Measurements from ENCODE around the gene NFATC3. TPM values are rescaled to one million over a fixed set of nuclear protein-coding genes. Genes with fewer than 3 reads are reported as not detected.

Gene NFATC3
- total RNA-seq, 1 experiment from 2014 or later = 33.0 TPM

DNA sequence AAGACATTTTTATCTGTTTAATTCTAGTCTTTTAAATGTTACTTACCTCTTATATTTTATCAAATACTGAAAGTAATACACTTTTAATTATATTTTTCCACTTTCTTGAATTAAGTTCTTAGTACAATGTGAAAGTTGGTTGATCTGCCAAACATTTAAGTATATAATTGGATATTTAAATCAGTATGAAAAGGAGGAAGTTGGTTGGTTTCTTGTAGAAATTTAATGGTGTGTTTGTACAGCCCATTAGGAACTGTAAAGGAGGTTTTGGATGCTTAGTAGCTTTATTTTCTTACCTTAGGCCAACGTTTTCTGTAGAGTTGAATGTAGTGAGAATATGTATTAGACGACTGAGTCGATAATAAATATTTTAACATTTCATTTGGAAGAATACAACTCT is 5.4 kb downstream of the NFATC3 start:
- Histone ChIP-seq H3K4ac (ENCODE audit: low read depth, low read length) (no peak overlapping the region), H3K4me2 (ENCODE audit: insufficient read depth, insufficient read length, low read length) (no peak overlapping the region), H3K23me2 (ENCODE audit: insufficient read length, low read depth, low read length, poor library complexity, severe bottlenecking) (peaks cover 4% of the 10 kb centered on the region), H4K8ac (replicated peaks; ENCODE audit: insufficient read length, low read depth, low read length) (no peak overlapping the region), H3K56ac (ENCODE audit: insufficient read length, low read depth, low read length) (no peak overlapping the region), H4K91ac (ENCODE audit: insufficient read length, low read depth, low read length) (no peak overlapping the region), H2AFZ (ENCODE audit: low read length) (no peak overlapping the region), H3K9me3 (ENCODE audit: control insufficient read depth, low read depth, low read length) (no peaks in the 10 kb centered on the region), H2AK5ac (ENCODE audit: insufficient read length, low read length) (no peak overlapping the region), H3K14ac (ENCODE audit: insufficient read depth, low read length) (no peak overlapping the region), H4K20me1 (ENCODE audit: control insufficient read depth, insufficient read depth, insufficient read length) (no peaks in the 10 kb centered on the region), H3K79me1 (ENCODE audit: insufficient read depth, low read depth, low read length, poor library complexity, severe bottlenecking) (peaks cover 4% of the 10 kb centered on the region), H2BK12ac (ENCODE audit: insufficient read length, low read depth, low read length) (no peak overlapping the region), H2BK15ac (ENCODE audit: low read depth, low read length) (no peak overlapping the region), H2BK120ac (ENCODE audit: low read depth, low read length, poor library complexity, severe bottlenecking) (no peak overlapping the region), H3K9ac (ENCODE audit: extremely low read depth, insufficient read length, low read length) (no peak overlapping the region), H2BK20ac (ENCODE audit: low read depth, low read length, poor library complexity, severe bottlenecking) (no peak overlapping the region), H3K27me3 (ENCODE audit: insufficient read depth, low read length) (no peaks in the 10 kb centered on the region), H3K4me1 (ENCODE audit: insufficient read depth, low read length) (peaks cover 5% of the 10 kb centered on the region; the same call in 1 of the 2 replicates), H3K27ac (ENCODE audit: insufficient read length, low read depth, low read length) (no peak overlapping the region), H4K5ac (ENCODE audit: insufficient read length, low read depth, low read length) (no peak overlapping the region), H2BK5ac (ENCODE audit: insufficient read length, low read length) (no peak overlapping the region), H3K79me2 (ENCODE audit: insufficient read depth, low read length) (peaks cover 18% of the 10 kb centered on the region; the same call in 1 of the 2 replicates), H3T11ph (ENCODE audit: low read length) (no peak overlapping the region), H3K23ac (ENCODE audit: insufficient read length, low read depth, low read length) (no peak overlapping the region), H3K18ac (ENCODE audit: insufficient read length, low read depth, low read length) (no peak overlapping the region)
- peaks cover 0 to 3% of the 10 kb centered on the region in 2 experiments; a peak in 1 of 5 replicates for H3K9me3 Mint-ChIP-seq
- no peak overlapping the region; a peak in 1 of 7 replicates for H3K27ac Mint-ChIP-seq
- no CpG with 5 or more reads among the region's 3 CpGs for WGBS (ENCODE audit: extremely low coverage, insufficient read length, low lambda C conversion rate)
- DNase-seq = no peak
- no peaks in the 10 kb centered on the region for H3K27me3 Mint-ChIP-seq (ENCODE audit: low read depth)
- H3K4me1 Mint-ChIP-seq = peaks cover 33 to 40% of the 10 kb centered on the region in 2 experiments
- TF ChIP-seq, protein P1, sequence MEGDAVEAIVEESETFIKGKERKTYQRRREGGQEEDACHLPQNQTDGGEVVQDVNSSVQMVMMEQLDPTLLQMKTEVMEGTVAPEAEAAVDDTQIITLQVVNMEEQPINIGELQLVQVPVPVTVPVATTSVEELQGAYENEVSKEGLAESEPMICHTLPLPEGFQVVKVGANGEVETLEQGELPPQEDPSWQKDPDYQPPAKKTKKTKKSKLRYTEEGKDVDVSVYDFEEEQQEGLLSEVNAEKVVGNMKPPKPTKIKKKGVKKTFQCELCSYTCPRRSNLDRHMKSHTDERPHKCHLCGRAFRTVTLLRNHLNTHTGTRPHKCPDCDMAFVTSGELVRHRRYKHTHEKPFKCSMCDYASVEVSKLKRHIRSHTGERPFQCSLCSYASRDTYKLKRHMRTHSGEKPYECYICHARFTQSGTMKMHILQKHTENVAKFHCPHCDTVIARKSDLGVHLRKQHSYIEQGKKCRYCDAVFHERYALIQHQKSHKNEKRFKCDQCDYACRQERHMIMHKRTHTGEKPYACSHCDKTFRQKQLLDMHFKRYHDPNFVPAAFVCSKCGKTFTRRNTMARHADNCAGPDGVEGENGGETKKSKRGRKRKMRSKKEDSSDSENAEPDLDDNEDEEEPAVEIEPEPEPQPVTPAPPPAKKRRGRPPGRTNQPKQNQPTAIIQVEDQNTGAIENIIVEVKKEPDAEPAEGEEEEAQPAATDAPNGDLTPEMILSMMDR (conservative IDR thresholded peaks at IDR 0.05) = no peak
- H3K4me3 Mint-ChIP-seq = no peak overlapping the region
- peaks cover 0 to 4% (median 0%) of the 10 kb centered on the region in 3 experiments; a peak in 1 of 7 replicates for H3K36me3 Mint-ChIP-seq (ENCODE audit: insufficient read depth in 1 of 3, low read depth in 3 of 3)
